Esophagus muscularis mucosa (tissue), 4 donors: ENCODE results near the gene IL5RA. TPM values are rescaled to one million over a fixed set of nuclear protein-coding genes. Genes with fewer than 3 reads are reported as not detected.

ENCODE experiments used
- DNase-seq: peaks from one replicate; pipeline ENCODE4 v3.0.0-alpha.2; 2017; ENCODE audit errors: extremely low spot score
- H3K27ac ChIP-seq, 4 donors: fragments of 200-600 bp; sonication (generic); replicated peaks in 1 of 4; 1 replicate in 3 of 4; 2 replicates in 1 of 4; pipeline ENCODE4 v1.5.1; 2016 to 2019; ENCODE audit warnings: mild to moderate bottlenecking in 1 of 4
- H3K27me3 ChIP-seq, 4 donors: fragments of 200-600 bp; sonication (generic); one replicate each; pipeline versions ENCODE4 v1.5.1 to v1.6.0; 2016 to 2019
- H3K36me3 ChIP-seq, 4 donors: fragments of 200-600 bp; sonication (generic); one replicate each; pipeline ENCODE4 v1.5.1; 2016 to 2019
- H3K4me1 ChIP-seq, 4 donors: fragments of 200-600 bp; sonication (generic); one replicate each; pipeline ENCODE4 v1.5.1; 2016 to 2019
- H3K4me3 ChIP-seq, 4 donors: fragments of 200-600 bp; sonication (generic); 1 replicate in 2 of 4; 2 replicates in 2 of 4; pipeline ENCODE4 v1.5.1; 2016 to 2019; ENCODE audit warnings: mild to moderate bottlenecking in 4 of 4, moderate library complexity in 1 of 4
- H3K9me3 ChIP-seq, 4 donors: fragments of 200-600 bp; sonication (generic); 1 replicate in 3 of 4; 2 replicates in 1 of 4; pipeline ENCODE4 v1.5.1; 2016 to 2019
- CTCF ChIP-seq, 3 experiments: fragments of 200-600 bp in 2 of 3; fragments of 450-650 bp in 1 of 3; sonication (generic) in 2 of 3; IDR thresholded peaks; one replicate each; pipeline ENCODE4 v1.5.1; 2017 to 2019; ENCODE audit warnings: antibody characterized with exemption in 3 of 3, mild to moderate bottlenecking in 2 of 3, moderate library complexity in 1 of 3
- EP300 ChIP-seq: sonication (generic); formaldehyde crosslinking; IDR thresholded peaks from one replicate; pipeline ENCODE4 v1.6.1; 2017; ENCODE audit warnings: antibody characterized with exemption
- POLR2A ChIP-seq: fragments of 450-650 bp; IDR thresholded peaks from one replicate; pipeline ENCODE4 v1.6.1; 2017; ENCODE audit warnings: antibody characterized with exemption, moderate library complexity, mild to moderate bottlenecking, low read depth
- POLR2AphosphoS5 ChIP-seq, 2 donors: sonication (generic); formaldehyde crosslinking; IDR thresholded peaks; one replicate each; pipeline ENCODE4 v1.6.1; 2017; ENCODE audit warnings: antibody characterized with exemption in 2 of 2
- whole genome bisulfite sequencing: methylation state at CpG from one replicate; pipeline ENCODE4 v1.1.5; 2018; 5-methylcytosine and 5-hydroxymethylcytosine counted together
- intact Hi-C: fragments of 100-400 bp; cut with DNase I; formaldehyde crosslinking; loops from one replicate; pipeline ENCODE4 v1.15.1; 2023
- total RNA-seq, 4 donors: library from RNA; depleted of rRNA; stranded (reverse); fragments of >200 nt; gene quantifications; one replicate each; pipeline versions ENCODE4 v1.1.0 to v1.2.1, GENCODE V29; 2016

Gene IL5RA
- total RNA-seq, 4 donors from 2014 or later = 0.13 to 1.2 (median 0.38) TPM

GRCh38 chr3:3125977-3126376 is 15.8 kb upstream of the IL5RA start:
- peaks cover 18 to 36% (median 25%) of the 10 kb centered on the region in 4 donors for H3K4me1 ChIP-seq
- peaks cover 9 to 23% (median 20%) of the 10 kb centered on the region in 4 donors for H3K36me3 ChIP-seq
- H3K27ac ChIP-seq = peak overlapping the region; percentile 86 to 97 (median 90)
- DNase-seq = no peak
- peak overlapping the region; percentile 86 to 92 (median 90) for H3K4me3 ChIP-seq
- 90% methylated on average over 24 of the region's 24 CpGs for WGBS
- no peaks in the 10 kb centered on the region for H3K27me3 ChIP-seq
- intact Hi-C loops = no loop called here
- TF ChIP-seq CTCF (IDR thresholded peaks at IDR 0.05) = no peak
- no peak for TF ChIP-seq POLR2A
- no peak for TF ChIP-seq EP300
- no peak for TF ChIP-seq POLR2AphosphoS5 (IDR thresholded peaks at IDR 0.05)
- H3K9me3 ChIP-seq = no peaks in the 10 kb centered on the region

- TF ChIP-seq POLR2AphosphoS5 (IDR thresholded peaks at IDR 0.05) (no peak), POLR2A (no peak), CTCF (IDR thresholded peaks at IDR 0.05) (no peak), EP300 (no peak)
- WGBS = 68% methylated on average over 4 of the region's 4 CpGs
- Histone ChIP-seq H3K27me3 (no peaks in the 10 kb centered on the region), H3K36me3 (no peaks in the 10 kb centered on the region), H3K4me3 (no peak overlapping the region), H3K9me3 (no peaks in the 10 kb centered on the region), H3K27ac (no peak overlapping the region), H3K4me1 (no peaks in the 10 kb centered on the region)
- intact Hi-C loops = no loop called here
- DNase-seq = no peak
These were observed 9.2 kb upstream of the IL5RA start for GRCh38 chr3:3119393-3119851.

- intact Hi-C loops = no loop called here
- no peak for DNase-seq
- Histone ChIP-seq H3K4me1 (no peaks in the 10 kb centered on the region), H3K27ac (no peak overlapping the region), H3K27me3 (no peaks in the 10 kb centered on the region), H3K36me3 (no peaks in the 10 kb centered on the region), H3K9me3 (no peaks in the 10 kb centered on the region), H3K4me3 (no peak overlapping the region)
- TF ChIP-seq POLR2AphosphoS5 (IDR thresholded peaks at IDR 0.05) (no peak), CTCF (IDR thresholded peaks at IDR 0.05) (no peak), POLR2A (no peak), EP300 (no peak)
- 94% methylated on average over 2 of the region's 2 CpGs for WGBS
These were observed 7.5 kb upstream of the IL5RA start for GRCh38 chr3:3117651-3118050.

GRCh38 chr3:3113042-3113709 is 3.0 kb upstream of the IL5RA start:
- Histone ChIP-seq H3K4me3 (no peak overlapping the region), H3K4me1 (no peaks in the 10 kb centered on the region), H3K27me3 (no peaks in the 10 kb centered on the region), H3K9me3 (no peaks in the 10 kb centered on the region), H3K27ac (no peak overlapping the region), H3K36me3 (no peaks in the 10 kb centered on the region)
- 90% methylated on average over 4 of the region's 4 CpGs for WGBS
- no peak for TF ChIP-seq POLR2AphosphoS5 (IDR thresholded peaks at IDR 0.05)
- TF ChIP-seq CTCF (IDR thresholded peaks at IDR 0.05) = no peak
- TF ChIP-seq EP300 = no peak
- no peak for TF ChIP-seq POLR2A
- intact Hi-C loops = no loop called here
- DNase-seq = no peak
